ENCODE results near the gene S100A2.
A peak's percentile ranks its signal among the peaks of the same experiment; 100 is the strongest.

The S100A2 gene

DNA sequence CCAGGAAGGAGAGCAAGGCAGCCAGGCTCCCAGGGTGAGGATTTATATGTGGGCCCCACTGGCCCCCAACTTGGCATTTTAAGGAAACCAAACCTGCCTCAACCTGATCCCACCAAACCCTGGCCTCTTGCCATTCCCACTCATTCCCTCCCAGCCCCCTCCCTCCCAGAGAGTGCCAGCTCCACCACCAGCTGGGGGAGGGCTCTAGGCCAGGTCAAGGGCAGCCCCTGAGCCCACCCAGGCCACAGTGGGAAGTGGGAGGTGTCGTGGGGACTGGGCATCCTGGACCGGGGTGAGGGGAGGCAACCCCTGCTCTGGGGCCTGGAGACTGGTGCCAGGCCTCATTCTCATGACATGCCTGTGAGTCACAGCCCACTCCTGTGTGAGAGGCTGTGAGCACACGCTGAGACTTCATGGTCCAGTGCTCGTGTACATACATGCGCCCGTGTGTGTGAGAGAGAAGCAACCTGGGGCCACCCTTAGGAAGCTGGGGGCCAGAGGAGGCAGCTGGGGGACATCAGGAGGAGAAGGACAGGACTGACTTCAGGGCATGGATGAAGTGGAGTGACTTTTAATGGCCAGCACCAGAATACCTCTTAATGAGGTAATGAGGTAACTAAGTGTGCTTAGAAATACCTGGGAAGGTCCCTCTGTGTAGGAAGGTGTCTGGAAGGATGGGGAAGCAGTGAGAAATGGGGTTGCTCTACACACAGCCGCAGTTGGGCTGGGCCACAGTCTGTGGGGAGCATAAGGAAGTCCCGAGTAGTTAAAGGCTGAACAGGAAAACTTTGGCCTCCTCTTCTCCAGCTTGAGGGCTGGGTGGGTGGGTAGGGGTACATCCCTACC lies at the start of gene S100A2:
Gene S100A2, minus strand, starts transcription at position 316 of the 846 bp plus-strand sequence. CDS start 1,967 bp downstream, outside the sequence.
- Mint-ChIP-seq H3K27me3 (no peaks in the 10 kb centered on the region), H3K4me1 (peaks cover 35% of the 10 kb centered on the region), H3K9me3 (no peaks in the 10 kb centered on the region), H3K27ac (peak within 1 kb of the TSS; percentile 100), H3K4me3 (peak within 1 kb of the TSS; percentile 89), H3K36me3 (no peaks in the 10 kb centered on the region)

GRCh38 chr1:153615406-153615805 lies 49.8 kb upstream of the S100A2 start:
- H3K27ac Mint-ChIP-seq: peak overlapping the region; percentile 15
- no peaks in the 10 kb centered on the region for H3K36me3 Mint-ChIP-seq
- H3K4me3 Mint-ChIP-seq: no peak overlapping the region
- H3K9me3 Mint-ChIP-seq: no peaks in the 10 kb centered on the region
- no peaks in the 10 kb centered on the region for H3K27me3 Mint-ChIP-seq
- H3K4me1 Mint-ChIP-seq: peaks cover 3% of the 10 kb centered on the region

DNA sequence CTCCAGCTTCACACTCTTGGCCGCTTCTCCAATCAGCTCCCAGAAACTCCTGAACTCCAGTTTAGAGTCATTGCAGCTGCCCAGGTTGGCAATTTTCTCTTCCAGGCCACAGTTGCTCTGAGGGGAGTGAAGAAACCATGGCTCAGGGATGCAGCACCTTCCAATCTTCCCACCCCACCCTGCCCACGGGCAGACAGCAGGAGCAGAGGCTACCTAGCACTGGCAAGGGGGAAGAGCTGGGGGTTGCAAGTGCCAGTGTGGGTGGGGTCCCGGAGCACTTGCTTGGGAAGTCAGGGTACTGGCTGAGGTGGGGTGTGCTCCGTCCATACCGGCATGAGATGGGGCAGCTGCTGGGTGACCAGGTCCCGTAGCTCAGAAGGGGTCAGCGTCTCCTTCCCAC lies 49.3 kb upstream of the S100A2 start:
- Mint-ChIP-seq H3K27ac (no peak overlapping the region), H3K27me3 (no peaks in the 10 kb centered on the region), H3K4me3 (no peak overlapping the region), H3K9me3 (no peaks in the 10 kb centered on the region), H3K36me3 (no peaks in the 10 kb centered on the region), H3K4me1 (peaks cover 3% of the 10 kb centered on the region)

GRCh38 chr1:153614189-153614900 lies 48.7 kb upstream of the S100A2 start:
- no peaks in the 10 kb centered on the region for H3K27me3 Mint-ChIP-seq
- H3K4me3 Mint-ChIP-seq: no peak overlapping the region
- no peaks in the 10 kb centered on the region for H3K36me3 Mint-ChIP-seq
- H3K4me1 Mint-ChIP-seq: peaks cover 3% of the 10 kb centered on the region
- no peaks in the 10 kb centered on the region for H3K9me3 Mint-ChIP-seq
- no peak overlapping the region for H3K27ac Mint-ChIP-seq

DNA sequence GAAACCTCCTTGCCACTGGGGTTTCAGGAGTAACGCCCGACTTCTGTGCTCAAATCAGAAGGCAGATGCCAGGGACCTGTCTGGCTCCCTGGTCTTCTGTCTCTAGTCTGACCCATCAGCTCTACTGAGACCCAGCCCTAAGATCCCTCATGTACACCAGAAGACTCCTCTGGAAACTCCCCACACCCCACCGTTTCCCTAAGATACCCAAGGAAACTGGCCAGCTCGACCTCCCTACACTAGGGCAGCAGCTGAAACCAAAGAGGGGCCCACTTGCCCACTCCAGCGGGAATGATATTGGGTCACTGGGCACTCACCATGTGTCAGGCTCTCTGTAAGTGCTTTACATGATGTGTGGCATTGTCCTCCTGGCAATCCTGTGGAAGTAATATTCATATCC lies 47.8 kb upstream of the S100A2 start:
- Mint-ChIP-seq H3K27me3 (no peaks in the 10 kb centered on the region), H3K36me3 (no peaks in the 10 kb centered on the region)

DNA sequence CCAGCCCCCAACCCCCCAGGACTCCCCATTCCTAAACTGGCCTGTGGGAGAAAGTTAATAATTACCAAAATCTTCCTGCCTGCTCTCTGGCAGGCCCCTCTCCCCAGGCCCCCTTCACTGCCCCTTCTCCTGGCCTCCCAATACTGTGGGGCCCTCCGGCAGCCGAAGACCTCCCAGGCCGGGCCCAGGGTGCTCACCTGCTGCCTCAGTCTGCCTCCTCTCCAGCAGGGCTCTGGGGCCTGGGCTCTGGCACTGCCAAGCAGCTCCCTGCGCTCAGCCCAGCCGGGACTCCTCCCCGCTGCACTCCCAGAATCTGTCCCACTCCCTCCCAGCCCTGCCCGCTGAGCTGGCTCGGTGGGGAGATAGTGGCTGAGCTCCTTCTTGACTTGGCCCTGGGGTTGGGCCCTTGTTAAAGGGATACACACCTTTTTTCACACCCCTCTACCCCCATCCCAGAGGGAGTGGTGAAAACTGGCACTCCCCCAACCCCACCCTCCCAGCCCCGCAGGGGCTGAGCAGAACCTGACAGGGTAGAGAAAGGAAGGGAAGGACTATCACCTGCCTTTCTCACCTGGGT lies 47.2 kb upstream of the S100A2 start, which contains the start of gene S100A16:
Gene S100A16, minus strand, starts transcription at position 383 of the 577 bp plus-strand sequence. CDS start 4,986 bp downstream, outside the sequence.
- H3K27me3 Mint-ChIP-seq: no peaks in the 10 kb centered on the region
- H3K27ac Mint-ChIP-seq: no peak within 1 kb of the TSS
- no peaks in the 10 kb centered on the region for H3K9me3 Mint-ChIP-seq
- no peak within 1 kb of the TSS for H3K4me3 Mint-ChIP-seq
- no peaks in the 10 kb centered on the region for H3K36me3 Mint-ChIP-seq
- peaks cover 3% of the 10 kb centered on the region for H3K4me1 Mint-ChIP-seq

More for the DNA sequence above, 47.8 kb upstream of the S100A2 start:
- Mint-ChIP-seq H3K4me3 (no peak overlapping the region), H3K4me1 (peaks cover 3% of the 10 kb centered on the region), H3K9me3 (no peaks in the 10 kb centered on the region), H3K27ac (no peak overlapping the region)

- Mint-ChIP-seq H3K4me3 (no peak overlapping the region), H3K27me3 (no peaks in the 10 kb centered on the region), H3K36me3 (no peaks in the 10 kb centered on the region), H3K27ac (no peak overlapping the region), H3K4me1 (no peaks in the 10 kb centered on the region), H3K9me3 (no peaks in the 10 kb centered on the region)
Measured at GRCh38 chr1:153612111-153612754, 46.6 kb upstream of the S100A2 start.

DNA sequence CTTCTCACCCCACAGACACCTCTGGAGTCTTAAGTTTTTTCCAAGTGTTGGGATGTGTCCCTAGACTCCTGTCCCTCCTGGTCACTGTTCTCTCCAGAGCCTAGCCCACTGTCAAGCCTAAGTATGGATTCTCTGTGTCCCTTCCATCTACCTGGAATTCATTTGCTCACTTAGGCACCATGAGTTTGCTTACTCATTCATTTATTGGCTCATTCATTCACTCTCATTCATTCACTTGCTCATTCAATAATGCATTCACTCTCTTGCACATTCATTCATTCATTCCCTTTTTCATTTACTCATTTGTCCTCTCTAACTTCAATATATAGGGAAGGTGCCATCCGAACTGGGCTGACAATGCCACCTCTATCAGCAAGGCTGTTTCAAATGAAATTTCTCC lies 45.7 kb upstream of the S100A2 start:
- Mint-ChIP-seq H3K27ac (no peak overlapping the region), H3K9me3 (no peaks in the 10 kb centered on the region), H3K36me3 (no peaks in the 10 kb centered on the region), H3K4me3 (no peak overlapping the region), H3K4me1 (no peaks in the 10 kb centered on the region), H3K27me3 (no peaks in the 10 kb centered on the region)

DNA sequence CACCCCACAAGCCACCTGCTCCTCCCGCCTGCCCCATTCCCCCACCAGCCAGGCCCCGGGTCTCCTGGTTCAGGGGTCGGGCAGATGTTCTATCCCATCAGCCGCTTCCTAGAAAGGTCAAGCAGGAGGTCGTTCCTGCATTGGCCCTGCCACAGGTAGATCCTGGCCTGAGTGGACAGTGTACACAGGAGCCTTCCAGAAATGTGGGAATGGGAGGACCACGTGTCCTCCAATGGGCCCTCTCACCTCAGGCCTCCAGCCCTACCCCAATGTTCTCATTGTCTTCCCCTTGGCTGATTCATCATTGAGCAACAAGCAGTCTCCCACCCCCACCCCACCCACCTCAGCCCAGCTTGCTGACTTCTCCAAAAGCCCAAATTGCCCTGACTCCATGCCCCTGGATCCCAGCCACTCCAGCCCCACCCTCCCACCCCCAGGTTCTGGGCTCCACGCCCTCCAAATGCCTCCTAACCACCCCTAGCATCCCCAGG lies 45.2 kb upstream of the S100A2 start:
- Mint-ChIP-seq H3K27me3 (no peaks in the 10 kb centered on the region), H3K27ac (no peak overlapping the region), H3K36me3 (no peaks in the 10 kb centered on the region), H3K4me3 (no peak overlapping the region), H3K4me1 (no peaks in the 10 kb centered on the region), H3K9me3 (no peaks in the 10 kb centered on the region)

- Mint-ChIP-seq H3K4me1 (no peaks in the 10 kb centered on the region), H3K27ac (no peak overlapping the region), H3K4me3 (no peak overlapping the region), H3K9me3 (no peaks in the 10 kb centered on the region), H3K27me3 (no peaks in the 10 kb centered on the region), H3K36me3 (no peaks in the 10 kb centered on the region)
Measured at GRCh38 chr1:153610334-153610733, 44.7 kb upstream of the S100A2 start.

DNA sequence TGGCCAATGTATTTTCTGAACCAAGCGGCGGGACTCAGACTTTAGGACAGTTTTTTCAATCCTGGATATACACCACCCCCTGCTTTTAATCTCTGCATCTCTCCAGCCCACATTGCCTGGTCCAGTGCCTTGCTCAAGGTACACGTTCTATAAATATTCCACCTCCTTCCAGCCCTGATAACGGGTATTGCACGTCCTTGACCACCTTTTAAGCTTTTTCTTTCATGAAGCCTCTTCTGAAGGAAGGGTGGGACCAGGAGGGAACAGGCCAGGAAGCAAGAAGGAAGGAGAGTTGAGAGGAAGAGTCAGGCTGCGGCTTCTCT lies 43.9 kb upstream of the S100A2 start:
- H3K9me3 Mint-ChIP-seq: no peaks in the 10 kb centered on the region
- H3K27me3 Mint-ChIP-seq: no peaks in the 10 kb centered on the region
- no peak overlapping the region for H3K27ac Mint-ChIP-seq
- no peak overlapping the region for H3K4me3 Mint-ChIP-seq
- no peaks in the 10 kb centered on the region for H3K36me3 Mint-ChIP-seq
- H3K4me1 Mint-ChIP-seq: no peaks in the 10 kb centered on the region

GRCh38 chr1:153608742-153609584 lies 43.3 kb upstream of the S100A2 start:
- Mint-ChIP-seq H3K4me1 (no peaks in the 10 kb centered on the region), H3K36me3 (no peaks in the 10 kb centered on the region), H3K27me3 (no peaks in the 10 kb centered on the region), H3K9me3 (no peaks in the 10 kb centered on the region), H3K4me3 (no peak overlapping the region), H3K27ac (peak overlapping the region; percentile 41)

- Mint-ChIP-seq H3K27ac (no peak overlapping the region), H3K27me3 (no peaks in the 10 kb centered on the region), H3K4me3 (no peak overlapping the region), H3K4me1 (no peaks in the 10 kb centered on the region), H3K36me3 (no peaks in the 10 kb centered on the region), H3K9me3 (no peaks in the 10 kb centered on the region)
Measured at GRCh38 chr1:153608089-153608682, 42.5 kb upstream of the S100A2 start.

DNA sequence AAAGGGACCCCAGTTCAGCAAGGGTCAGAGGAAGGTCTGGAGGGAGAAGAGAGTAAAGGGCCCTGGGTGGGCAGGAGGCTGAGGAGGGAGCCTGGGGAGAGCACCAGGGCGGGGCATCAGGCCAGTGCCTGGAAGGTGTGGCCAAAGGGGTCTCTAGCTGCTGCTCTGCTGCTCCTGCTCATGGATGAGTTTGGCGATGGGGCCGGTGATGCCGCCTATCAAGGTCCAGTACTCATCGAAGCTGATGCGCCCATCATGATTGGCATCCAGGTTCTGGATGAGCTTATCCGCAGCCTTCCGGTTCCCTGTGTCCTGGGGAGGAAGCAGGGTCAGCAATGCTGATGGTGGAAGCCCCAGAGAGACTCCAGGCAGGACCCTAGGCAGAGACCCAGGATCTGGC lies 41.7 kb upstream of the S100A2 start:
- H3K4me1 Mint-ChIP-seq: peaks cover 5% of the 10 kb centered on the region
- no peaks in the 10 kb centered on the region for H3K36me3 Mint-ChIP-seq
- H3K4me3 Mint-ChIP-seq: no peak overlapping the region
- H3K9me3 Mint-ChIP-seq: no peaks in the 10 kb centered on the region
- H3K27me3 Mint-ChIP-seq: no peaks in the 10 kb centered on the region
- H3K27ac Mint-ChIP-seq: no peak overlapping the region
